ENCODE data around the gene HDAC7. TPM values are rescaled to one million over a fixed set of nuclear protein-coding genes. Genes with fewer than 3 reads are reported as not detected.

Gene HDAC7
- total RNA-seq, 3 donors from 2014 or later (not counting 1 experiment from before 2014, with no cell fraction given) = 141 to 235 (median 147) TPM

DNA sequence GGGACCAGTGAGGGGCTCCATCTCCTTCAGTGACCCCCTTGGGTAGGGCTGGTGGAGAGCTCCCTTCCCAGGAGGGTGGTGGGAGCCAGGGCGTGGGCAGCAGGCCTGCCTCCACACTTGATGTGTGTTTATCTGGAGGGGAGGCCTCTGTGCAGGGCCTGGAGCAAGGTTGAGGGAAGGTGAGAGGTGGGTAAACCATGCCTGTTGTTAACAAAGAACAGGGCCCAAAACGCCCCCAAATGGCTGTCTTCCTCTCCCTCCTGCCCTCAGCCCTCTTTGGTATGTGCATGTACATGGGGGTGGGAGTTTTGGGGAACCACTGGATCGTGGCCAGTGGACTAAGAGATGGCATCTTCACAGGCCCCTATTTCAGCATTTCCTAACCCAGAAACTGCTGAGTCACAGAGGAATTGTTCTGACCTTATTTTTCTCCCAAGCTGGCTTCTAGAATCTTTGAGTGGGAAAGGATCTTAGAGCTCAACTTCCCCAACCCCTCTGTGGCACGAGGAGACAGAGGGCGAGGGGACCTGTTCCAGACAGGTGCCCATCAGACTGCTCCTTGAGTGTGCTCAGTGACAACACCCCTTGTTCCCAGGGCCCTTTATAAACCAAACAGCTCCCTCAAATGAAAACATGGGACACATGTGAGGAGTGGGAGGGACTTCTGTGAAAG, 43.1 kb downstream of the HDAC7 start:
- Mint-ChIP-seq H3K4me3 (no peak overlapping the region), H3K4me1 (peaks cover 16 to 39% of the 10 kb centered on the region in 2 donors), H3K36me3 (no peaks in the 10 kb centered on the region), H3K27ac (no peak overlapping the region), H3K9me3 (no peaks in the 10 kb centered on the region), H3K27me3 (ENCODE audit: low read depth in 2 of 2) (peaks cover 0 to 6% of the 10 kb centered on the region in 2 donors)
- H3K27me3 ChIP-seq (ENCODE audit: control insufficient read depth, insufficient read depth, low read length) = peaks cover 3% of the 10 kb centered on the region
- intact Hi-C loops (cut with micrococcal nuclease) = no loop called here
- no peaks in the 10 kb centered on the region for H3K9me3 ChIP-seq (ENCODE audit: control insufficient read depth, insufficient read depth, low read length)
- ATAC-seq = no peak
- DNase-seq = no peak
- H3K4me1 ChIP-seq (ENCODE audit: control insufficient read depth, insufficient read depth, low read length) = peaks cover 43% of the 10 kb centered on the region
- 62% methylated on average over 5 of the region's 5 CpGs for WGBS (ENCODE audit: insufficient coverage)
- no peaks in the 10 kb centered on the region for H3K36me3 ChIP-seq (ENCODE audit: control insufficient read depth, insufficient read depth, low read length)
- H3K27ac ChIP-seq (ENCODE audit: low read length) = no peak overlapping the region
- H3K4me3 ChIP-seq (ENCODE audit: low read length) = no peak overlapping the region
- TF ChIP-seq CTCF (IDR thresholded peaks at IDR 0.05) = no peak

DNA sequence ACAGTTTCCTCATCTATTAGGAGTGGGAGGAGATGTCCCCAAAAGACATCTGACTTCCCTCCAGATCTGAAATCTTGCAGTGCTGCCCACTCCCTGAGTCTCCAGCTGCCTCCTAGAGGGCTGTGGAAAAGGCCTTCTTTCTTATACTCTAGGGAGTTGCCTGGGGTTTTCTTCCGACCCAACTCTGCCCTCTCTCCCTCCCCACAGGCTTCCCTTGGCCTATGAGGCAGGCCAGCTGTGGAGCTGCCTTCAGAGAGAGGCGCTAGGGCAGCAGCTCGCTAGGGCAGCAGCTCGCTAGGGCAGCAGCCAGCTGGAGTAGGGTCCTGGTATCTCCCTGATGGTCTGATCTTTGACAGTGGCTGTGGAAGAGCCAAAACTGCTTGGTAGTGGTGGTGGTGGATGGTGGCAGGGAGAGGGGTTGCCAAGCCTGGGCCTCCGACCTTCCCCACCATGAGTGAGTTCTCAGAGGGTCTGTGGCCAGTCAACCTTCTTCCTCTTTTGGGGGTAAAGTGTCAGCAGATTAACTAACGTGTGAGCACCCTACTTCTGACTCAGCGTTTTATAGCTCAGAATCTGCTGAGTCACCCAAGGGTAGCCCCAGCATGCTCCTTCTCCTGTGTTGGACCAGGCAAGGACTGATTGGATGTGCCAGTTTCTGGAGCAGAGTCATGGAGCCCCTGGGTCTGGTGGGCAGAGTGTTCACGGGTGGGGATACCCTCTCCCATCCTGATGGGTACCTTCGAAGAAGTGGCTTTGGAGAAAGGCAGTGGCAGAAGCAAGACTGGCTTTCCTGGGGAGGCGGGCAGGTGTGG, 44.4 kb downstream of the HDAC7 start:
- H3K36me3 Mint-ChIP-seq = no peaks in the 10 kb centered on the region
- H3K27me3 Mint-ChIP-seq (ENCODE audit: low read depth in 2 of 2) = peaks cover 0 to 6% of the 10 kb centered on the region in 2 donors
- peak overlapping the region; percentile 88 for H3K4me3 Mint-ChIP-seq
- H3K4me3 ChIP-seq (ENCODE audit: low read length) = no peak overlapping the region
- intact Hi-C loops (cut with micrococcal nuclease) = no loop called here
- H3K27me3 ChIP-seq (ENCODE audit: control insufficient read depth, insufficient read depth, low read length) = peaks cover 3% of the 10 kb centered on the region
- H3K4me1 Mint-ChIP-seq = peaks cover 16 to 32% of the 10 kb centered on the region in 2 donors
- no peak for TF ChIP-seq CTCF (IDR thresholded peaks at IDR 0.05)
- H3K4me1 ChIP-seq (ENCODE audit: control insufficient read depth, insufficient read depth, low read length) = peaks cover 43% of the 10 kb centered on the region
- WGBS (ENCODE audit: insufficient coverage) = 67% methylated on average over 10 of the region's 10 CpGs
- no peak overlapping the region for H3K27ac ChIP-seq (ENCODE audit: low read length)
- ATAC-seq (no peak), DNase-seq (no peak)
- H3K27ac Mint-ChIP-seq = no peak overlapping the region
- no peaks in the 10 kb centered on the region for H3K36me3 ChIP-seq (ENCODE audit: control insufficient read depth, insufficient read depth, low read length)
- H3K9me3 Mint-ChIP-seq = no peaks in the 10 kb centered on the region
- no peaks in the 10 kb centered on the region for H3K9me3 ChIP-seq (ENCODE audit: control insufficient read depth, insufficient read depth, low read length)

DNA sequence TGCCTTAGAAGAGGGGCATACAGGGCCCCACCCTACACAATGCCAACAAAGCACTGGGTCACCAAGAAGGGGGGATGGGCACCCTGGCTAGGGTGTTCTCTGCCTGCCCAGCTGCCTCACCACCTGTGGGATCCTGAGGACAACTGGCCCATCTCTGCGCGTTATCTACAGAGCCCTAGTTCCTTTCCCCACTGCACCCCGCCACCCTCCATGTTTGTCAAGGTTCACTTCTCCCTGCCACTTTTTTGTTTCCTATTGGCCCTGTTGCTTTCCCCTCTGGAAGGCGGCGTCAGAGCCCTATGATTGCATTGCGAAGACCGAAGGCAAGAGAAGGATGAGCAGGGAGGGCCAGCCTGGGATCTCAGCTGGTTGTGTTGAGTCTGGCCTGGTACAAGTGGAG, 45.0 kb downstream of the HDAC7 start:
- Mint-ChIP-seq H3K4me1 (peaks cover 16 to 32% of the 10 kb centered on the region in 2 donors), H3K9me3 (no peaks in the 10 kb centered on the region), H3K27me3 (ENCODE audit: low read depth in 2 of 2) (peaks cover 0 to 6% of the 10 kb centered on the region in 2 donors), H3K27ac (no peak overlapping the region), H3K4me3 (peak overlapping the region; percentile 88), H3K36me3 (no peaks in the 10 kb centered on the region)
- H3K4me3 ChIP-seq (ENCODE audit: low read length) = no peak overlapping the region
- no peaks in the 10 kb centered on the region for H3K9me3 ChIP-seq (ENCODE audit: control insufficient read depth, insufficient read depth, low read length)
- no peak overlapping the region for H3K27ac ChIP-seq (ENCODE audit: low read length)
- WGBS (ENCODE audit: insufficient coverage) = 96% methylated on average over 7 of the region's 7 CpGs
- H3K4me1 ChIP-seq (ENCODE audit: control insufficient read depth, insufficient read depth, low read length) = peaks cover 40% of the 10 kb centered on the region
- DNase-seq (no peak), ATAC-seq (no peak)
- H3K36me3 ChIP-seq (ENCODE audit: control insufficient read depth, insufficient read depth, low read length) = no peaks in the 10 kb centered on the region
- peaks cover 3% of the 10 kb centered on the region for H3K27me3 ChIP-seq (ENCODE audit: control insufficient read depth, insufficient read depth, low read length)
- no peak for TF ChIP-seq CTCF (IDR thresholded peaks at IDR 0.05)
- intact Hi-C loops (cut with micrococcal nuclease) = no loop called here

All from natural killer cell (primary cell).